ENCODE results near the gene AKR1B1. TPM values are rescaled to one million over a fixed set of nuclear protein-coding genes. Genes with fewer than 3 reads are reported as not detected.

Gene AKR1B1
- total RNA-seq, 1 experiment from 2014 or later: 1.6 TPM

GRCh38 chr7:134442441-134443220 is 16.3 kb downstream of the AKR1B1 start:
- H3K4me3 ChIP-seq (ENCODE audit: low read length): no peak overlapping the region
- peaks cover 20% of the 10 kb centered on the region for H3K4me1 ChIP-seq (ENCODE audit: insufficient read depth, low read length)
- no peaks in the 10 kb centered on the region for H3K9me3 ChIP-seq (ENCODE audit: low read length)
- no peaks in the 10 kb centered on the region for H3K79me2 ChIP-seq (ENCODE audit: low read length)
- no peaks in the 10 kb centered on the region for H3K9me2 ChIP-seq (replicated peaks; ENCODE audit: low read length)
- no peaks in the 10 kb centered on the region for H3F3A ChIP-seq (ENCODE audit: low read length, unreplicated experiment)
- no TSS peak for BruUV-seq (replicated peaks)
- DNase-seq (no peak), ATAC-seq (no peak)
- H4K20me1 ChIP-seq (ENCODE audit: low read length): no peaks in the 10 kb centered on the region
- intact Hi-C loops (cut with micrococcal nuclease): no loop called here
- no peaks in the 10 kb centered on the region for H3K36me3 ChIP-seq (ENCODE audit: low read depth, low read length)
- no peak overlapping the region for H3K27ac ChIP-seq (ENCODE audit: low read length)
- no peak overlapping the region for H2AFZ ChIP-seq (ENCODE audit: low read length)
- H3K4me2 ChIP-seq (ENCODE audit: low read length): no peak overlapping the region
- H3K9ac ChIP-seq (ENCODE audit: low read length): no peak overlapping the region
- ChIA-PET POLR2A (ENCODE audit: unreplicated experiment) (interaction anchor here (0.7 kb wide), 1 partner anchor 10 kb away, joined by 3 read pairs; no protein-coding TSS in a partner anchor), CTCF (interaction anchor here (0.5 kb wide), 1 partner anchor 274 kb away, joined by 4 read pairs; no protein-coding TSS in a partner anchor)
- H3K27me3 ChIP-seq (ENCODE audit: low read length): no peaks in the 10 kb centered on the region
- TF ChIP-seq EZH2phosphoT487 (IDR thresholded peaks at IDR 0.05; ENCODE audit: borderline replicate concordance, low read length) (no peak), CTCF (conservative IDR thresholded peaks at IDR 0.05; ENCODE audit: low read depth, low read length) (no peak), EZH2 (IDR thresholded peaks at IDR 0.05; ENCODE audit: low read length, unreplicated experiment) (no peak)

GRCh38 chr7:134441264-134441663 is 17.6 kb downstream of the AKR1B1 start:
- Histone ChIP-seq H3K9me3 (ENCODE audit: low read length) (no peaks in the 10 kb centered on the region), H3K4me2 (ENCODE audit: low read length) (no peak overlapping the region), H3K27me3 (ENCODE audit: low read length) (no peaks in the 10 kb centered on the region), H3K4me3 (ENCODE audit: low read length) (no peak overlapping the region), H2AFZ (ENCODE audit: low read length) (no peak overlapping the region), H3K79me2 (ENCODE audit: low read length) (no peaks in the 10 kb centered on the region), H3F3A (ENCODE audit: low read length, unreplicated experiment) (no peaks in the 10 kb centered on the region), H3K4me1 (ENCODE audit: insufficient read depth, low read length) (peaks cover 15% of the 10 kb centered on the region), H3K36me3 (ENCODE audit: low read depth, low read length) (no peaks in the 10 kb centered on the region), H3K9me2 (replicated peaks; ENCODE audit: low read length) (no peaks in the 10 kb centered on the region), H3K9ac (ENCODE audit: low read length) (no peak overlapping the region), H4K20me1 (ENCODE audit: low read length) (no peaks in the 10 kb centered on the region), H3K27ac (ENCODE audit: low read length) (no peak overlapping the region)
- intact Hi-C loops (cut with micrococcal nuclease): no loop called here
- no TSS peak for BruUV-seq (replicated peaks)
- no peak for TF ChIP-seq EZH2 (IDR thresholded peaks at IDR 0.05; ENCODE audit: low read length, unreplicated experiment)
- TF ChIP-seq CTCF (conservative IDR thresholded peaks at IDR 0.05; ENCODE audit: low read depth, low read length): no peak
- no peak for TF ChIP-seq EZH2phosphoT487 (IDR thresholded peaks at IDR 0.05; ENCODE audit: borderline replicate concordance, low read length)
- ChIA-PET CTCF (no interaction called here), POLR2A (ENCODE audit: unreplicated experiment) (no interaction called here)
- ATAC-seq: no peak
- no peak for DNase-seq

GRCh38 chr7:134440476-134440875 is 18.4 kb downstream of the AKR1B1 start:
- Histone ChIP-seq H3K4me1 (ENCODE audit: insufficient read depth, low read length) (peaks cover 17% of the 10 kb centered on the region), H3F3A (ENCODE audit: low read length, unreplicated experiment) (no peaks in the 10 kb centered on the region), H3K9ac (ENCODE audit: low read length) (no peak overlapping the region), H3K27me3 (ENCODE audit: low read length) (no peaks in the 10 kb centered on the region), H3K27ac (ENCODE audit: low read length) (no peak overlapping the region), H3K4me3 (ENCODE audit: low read length) (no peak overlapping the region), H3K79me2 (ENCODE audit: low read length) (no peaks in the 10 kb centered on the region), H3K4me2 (ENCODE audit: low read length) (no peak overlapping the region), H3K9me2 (replicated peaks; ENCODE audit: low read length) (no peaks in the 10 kb centered on the region), H4K20me1 (ENCODE audit: low read length) (no peaks in the 10 kb centered on the region), H3K36me3 (ENCODE audit: low read depth, low read length) (no peaks in the 10 kb centered on the region), H2AFZ (ENCODE audit: low read length) (no peak overlapping the region), H3K9me3 (ENCODE audit: low read length) (no peaks in the 10 kb centered on the region)
- intact Hi-C loops (cut with micrococcal nuclease): no loop called here
- TF ChIP-seq EZH2 (IDR thresholded peaks at IDR 0.05; ENCODE audit: low read length, unreplicated experiment) (no peak), EZH2phosphoT487 (IDR thresholded peaks at IDR 0.05; ENCODE audit: borderline replicate concordance, low read length) (no peak), CTCF (conservative IDR thresholded peaks at IDR 0.05; ENCODE audit: low read depth, low read length) (no peak)
- no TSS peak for BruUV-seq (replicated peaks)
- ATAC-seq (no peak), DNase-seq (no peak)
- ChIA-PET POLR2A (ENCODE audit: unreplicated experiment) (no interaction called here), CTCF (no interaction called here)
